Neuron (in vitro differentiated cells): Measurements from ENCODE around the gene WWC1.
A peak's percentile ranks its signal among the peaks of the same experiment; 100 is the strongest.

ENCODE experiments used
- H2AFZ ChIP-seq: one replicate; pipeline ENCODE4 v1.6.1; 2013; ENCODE audit warnings: low read depth, mild to moderate bottlenecking, inconsistent platforms, low read length, moderate library complexity
- H3K27me3 ChIP-seq: one replicate; pipeline ENCODE4 v1.6.1; 2013; ENCODE audit warnings: low read length; ENCODE audit not compliant: insufficient read depth
- H3K36me3 ChIP-seq: one replicate; pipeline ENCODE4 v1.6.1; 2013; ENCODE audit warnings: low read length; ENCODE audit not compliant: insufficient read depth
- H3K4me1 ChIP-seq: one replicate; pipeline ENCODE4 v1.6.1; 2013; ENCODE audit warnings: low read length; ENCODE audit not compliant: insufficient read depth
- H3K4me3 ChIP-seq: 2 replicates; pipeline ENCODE4 v1.5.1; 2013; ENCODE audit warnings: mild to moderate bottlenecking, low read length, moderate library complexity
- H3K9me3 ChIP-seq: one replicate; pipeline ENCODE4 v1.6.1; 2013; ENCODE audit warnings: low read length

The WWC1 gene

GRCh38 chr5:168291964-168292785 lies 730 bp downstream of the WWC1 start:
- Histone ChIP-seq H2AFZ (peak overlapping the region; percentile 24), H3K27me3 (no peaks in the 10 kb centered on the region), H3K4me1 (peaks cover 46% of the 10 kb centered on the region), H3K9me3 (no peaks in the 10 kb centered on the region), H3K4me3 (peak overlapping the region; percentile 76), H3K36me3 (no peaks in the 10 kb centered on the region)

- Histone ChIP-seq H2AFZ (peak overlapping the region; percentile 24), H3K4me3 (peak overlapping the region; percentile 76), H3K36me3 (no peaks in the 10 kb centered on the region), H3K9me3 (no peaks in the 10 kb centered on the region), H3K27me3 (no peaks in the 10 kb centered on the region), H3K4me1 (peaks cover 46% of the 10 kb centered on the region)
Measured at GRCh38 chr5:168292786-168293696, 1.6 kb downstream of the WWC1 start.

DNA sequence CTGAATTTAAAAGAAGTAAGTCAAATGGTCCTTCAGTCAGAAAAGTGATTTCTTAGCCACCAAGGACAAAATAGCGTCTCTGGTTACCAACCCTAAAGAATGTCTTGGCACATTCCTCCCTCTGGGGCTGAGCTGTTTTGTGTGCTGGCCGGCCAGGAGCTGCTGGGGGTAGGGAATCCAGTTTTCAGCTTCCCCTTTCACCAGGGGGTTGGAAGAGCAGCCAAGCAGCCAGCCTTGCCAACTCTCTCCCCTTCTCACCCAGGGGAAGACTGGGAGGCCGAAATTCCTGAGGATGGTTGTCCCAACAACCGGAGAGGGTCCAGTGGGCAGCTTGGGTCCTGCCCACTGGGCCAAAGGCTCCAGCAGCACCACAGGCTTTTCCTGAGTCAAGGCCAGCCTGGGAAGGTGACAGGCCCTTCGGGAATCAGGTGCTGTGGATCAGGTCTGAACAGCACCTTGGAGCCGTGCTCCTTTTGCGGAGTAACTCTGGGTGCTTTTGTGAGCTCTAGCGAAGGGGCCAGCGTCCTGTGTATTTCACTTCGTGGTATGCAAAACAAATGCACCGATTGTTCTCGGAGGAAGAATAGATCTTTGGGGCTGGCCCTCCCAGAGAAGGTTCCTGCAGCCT lies 4.2 kb downstream of the WWC1 start:
- H3K4me3 ChIP-seq: peak overlapping the region; percentile 25
- H3K27me3 ChIP-seq: no peaks in the 10 kb centered on the region

GRCh38 chr5:168296682-168297081 lies 5.2 kb downstream of the WWC1 start:
- Histone ChIP-seq H3K36me3 (no peaks in the 10 kb centered on the region), H3K4me1 (peaks cover 62% of the 10 kb centered on the region), H2AFZ (no peak overlapping the region), H3K27me3 (no peaks in the 10 kb centered on the region), H3K4me3 (no peak overlapping the region), H3K9me3 (no peaks in the 10 kb centered on the region)

More for the DNA sequence above, 4.2 kb downstream of the WWC1 start:
- peaks cover 62% of the 10 kb centered on the region for H3K4me1 ChIP-seq
- peak overlapping the region; percentile 14 for H2AFZ ChIP-seq
- no peaks in the 10 kb centered on the region for H3K9me3 ChIP-seq
- H3K36me3 ChIP-seq: no peaks in the 10 kb centered on the region

DNA sequence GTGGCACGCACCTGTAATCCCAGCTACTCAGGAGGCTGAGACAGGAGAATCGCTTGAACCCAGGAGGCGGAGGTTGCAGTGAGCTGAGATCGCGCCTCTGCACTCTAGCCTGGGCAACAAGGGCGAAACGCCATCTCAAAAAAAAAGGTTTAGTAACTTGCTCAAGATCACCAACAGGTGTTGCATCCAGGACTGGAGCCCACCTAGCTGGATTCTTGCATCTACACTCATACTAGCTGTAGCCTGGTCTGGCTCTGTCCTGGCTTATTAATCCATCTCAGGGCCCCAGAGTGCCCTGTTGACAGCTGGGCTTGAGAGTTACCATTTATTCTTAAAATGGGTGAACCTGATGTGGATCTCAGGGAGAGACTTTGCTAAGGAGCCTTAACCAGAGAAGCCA lies 7.5 kb downstream of the WWC1 start:
- peaks cover 47% of the 10 kb centered on the region for H3K4me1 ChIP-seq
- H2AFZ ChIP-seq: no peak overlapping the region

DNA sequence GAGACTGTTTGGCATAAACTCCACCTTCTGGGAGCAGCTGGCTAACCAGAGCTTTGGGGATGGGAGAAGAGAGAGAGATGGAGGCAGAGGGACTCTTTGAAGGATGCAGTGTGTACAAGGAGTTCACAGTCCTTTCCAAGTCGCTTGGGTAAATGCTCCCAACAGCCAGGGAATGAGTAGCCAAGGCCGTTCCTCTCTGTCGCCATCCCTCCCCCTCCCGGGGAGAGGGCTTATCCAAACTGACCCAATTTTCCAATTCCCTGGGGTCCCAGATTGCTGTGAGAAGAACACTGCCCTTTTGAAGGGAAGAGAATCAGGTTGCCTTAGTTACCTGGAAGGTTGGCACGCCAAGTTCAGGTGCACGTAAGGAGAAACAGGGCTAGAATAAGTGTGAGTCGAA lies 7.9 kb downstream of the WWC1 start:
- no peaks in the 10 kb centered on the region for H3K27me3 ChIP-seq

More for the DNA sequence above, 7.5 kb downstream of the WWC1 start:
- H3K36me3 ChIP-seq: no peaks in the 10 kb centered on the region
- no peaks in the 10 kb centered on the region for H3K27me3 ChIP-seq
- H3K9me3 ChIP-seq: no peaks in the 10 kb centered on the region
- no peak overlapping the region for H3K4me3 ChIP-seq

DNA sequence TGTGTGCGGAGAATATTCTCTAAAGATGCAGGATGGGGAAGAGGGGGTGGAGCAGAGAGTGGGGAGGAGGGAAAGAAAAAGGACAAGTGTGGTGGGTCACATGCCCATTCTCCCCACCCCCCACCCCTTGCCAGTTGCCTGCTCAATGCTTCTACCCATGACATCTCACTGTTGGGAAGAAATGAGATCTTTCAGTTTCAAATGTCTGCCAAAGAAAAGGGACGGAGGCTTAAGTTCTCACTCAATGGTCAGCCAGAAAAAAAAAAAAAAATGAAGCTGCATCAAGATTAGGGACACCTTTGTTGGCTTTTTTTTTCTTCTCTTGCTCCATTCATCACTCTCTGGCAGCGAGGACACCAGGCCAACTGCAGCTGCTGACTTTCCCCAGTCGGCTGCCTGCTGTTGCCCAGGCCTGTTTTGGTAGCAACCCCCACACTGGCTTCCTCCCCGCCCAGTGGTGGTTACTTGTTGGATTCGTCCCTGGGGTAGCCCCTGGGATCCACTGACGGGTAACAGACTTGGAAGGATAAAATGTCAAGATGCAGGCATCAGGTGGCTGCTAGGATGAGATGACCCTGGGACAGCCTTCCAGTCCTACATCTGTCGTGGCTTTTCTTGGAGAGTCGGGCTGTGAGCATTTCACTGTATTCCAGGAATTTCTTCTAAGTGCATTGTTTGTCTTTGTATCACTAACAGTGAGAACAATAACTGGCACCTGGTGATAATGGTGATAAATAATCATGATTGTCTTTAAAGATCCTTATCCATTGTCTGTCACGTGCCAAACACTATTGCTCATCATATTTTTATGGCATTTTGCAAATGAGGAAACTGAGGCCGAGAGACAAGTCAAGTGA lies 9.1 kb downstream of the WWC1 start:
- Histone ChIP-seq H3K4me3 (no peak overlapping the region), H3K36me3 (no peaks in the 10 kb centered on the region), H3K9me3 (no peaks in the 10 kb centered on the region), H3K4me1 (peaks cover 34% of the 10 kb centered on the region), H2AFZ (no peak overlapping the region), H3K27me3 (no peaks in the 10 kb centered on the region)

More for the DNA sequence above, 7.9 kb downstream of the WWC1 start:
- peaks cover 43% of the 10 kb centered on the region for H3K4me1 ChIP-seq
- no peak overlapping the region for H3K4me3 ChIP-seq
- no peaks in the 10 kb centered on the region for H3K36me3 ChIP-seq
- no peak overlapping the region for H2AFZ ChIP-seq
- no peaks in the 10 kb centered on the region for H3K9me3 ChIP-seq

DNA sequence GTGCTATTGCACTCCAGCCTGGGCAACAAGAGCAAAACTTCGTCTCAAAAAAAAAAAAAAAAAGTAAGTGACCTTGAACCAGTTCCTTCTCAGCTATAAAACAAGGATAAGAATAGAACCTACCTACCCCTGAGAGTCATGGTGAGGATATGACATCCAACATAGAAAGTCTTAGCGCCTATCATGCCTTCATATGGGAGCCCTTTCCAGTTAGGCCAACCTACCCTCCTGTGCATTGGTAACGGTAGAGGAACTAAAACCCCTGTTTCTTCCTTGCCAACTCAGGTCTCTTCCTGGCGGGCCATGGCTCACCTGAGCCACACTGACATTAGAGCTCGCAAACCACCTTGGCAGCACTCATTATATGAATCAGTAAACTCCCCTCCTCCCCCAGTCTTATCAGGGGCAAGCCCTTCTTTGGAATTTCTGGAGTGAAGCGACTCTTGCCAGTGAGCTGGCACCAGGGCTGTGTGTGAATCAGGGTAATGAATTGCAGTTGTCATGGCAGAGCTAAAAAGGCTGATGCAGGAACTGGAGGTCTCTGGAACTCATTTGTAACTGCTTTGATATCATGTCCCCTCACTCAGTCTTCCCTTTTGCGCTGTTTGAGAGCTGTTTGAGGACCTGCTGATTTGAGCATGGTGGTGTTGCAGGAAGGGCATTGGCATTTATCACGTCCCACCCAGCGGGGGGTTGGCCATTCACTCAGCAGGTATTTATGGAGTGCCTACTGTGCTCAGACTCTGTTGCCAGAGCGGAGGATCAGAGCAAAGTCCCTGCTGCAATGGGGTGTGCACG lies 10.3 kb downstream of the WWC1 start:
- peaks cover 22% of the 10 kb centered on the region for H3K4me1 ChIP-seq
- no peak overlapping the region for H3K4me3 ChIP-seq
- no peaks in the 10 kb centered on the region for H3K36me3 ChIP-seq
- H3K27me3 ChIP-seq: no peaks in the 10 kb centered on the region
- no peaks in the 10 kb centered on the region for H3K9me3 ChIP-seq
- H2AFZ ChIP-seq: no peak overlapping the region

DNA sequence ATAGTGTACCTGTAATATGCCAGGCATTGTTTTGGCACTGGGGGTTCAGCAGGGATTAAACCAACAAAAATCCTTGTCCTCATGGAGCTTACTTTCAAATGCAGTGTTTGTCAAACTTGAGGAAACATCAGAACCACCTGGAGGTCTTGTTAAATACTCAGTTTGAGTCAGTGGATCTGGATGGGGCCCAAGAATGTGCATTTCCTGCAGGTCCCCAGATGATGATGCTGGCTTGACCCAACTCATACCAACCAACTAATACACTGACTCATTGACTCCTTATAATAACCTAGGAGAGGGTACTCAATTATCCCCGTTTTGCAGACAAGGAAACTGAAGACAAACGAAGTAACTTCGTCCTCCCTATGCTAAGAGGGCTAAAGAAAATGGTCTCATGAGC lies 11.3 kb downstream of the WWC1 start:
- no peaks in the 10 kb centered on the region for H3K36me3 ChIP-seq
- H3K27me3 ChIP-seq: no peaks in the 10 kb centered on the region
- H3K4me3 ChIP-seq: no peak overlapping the region
- no peaks in the 10 kb centered on the region for H3K9me3 ChIP-seq
- no peak overlapping the region for H2AFZ ChIP-seq
- H3K4me1 ChIP-seq: peaks cover 20% of the 10 kb centered on the region

DNA sequence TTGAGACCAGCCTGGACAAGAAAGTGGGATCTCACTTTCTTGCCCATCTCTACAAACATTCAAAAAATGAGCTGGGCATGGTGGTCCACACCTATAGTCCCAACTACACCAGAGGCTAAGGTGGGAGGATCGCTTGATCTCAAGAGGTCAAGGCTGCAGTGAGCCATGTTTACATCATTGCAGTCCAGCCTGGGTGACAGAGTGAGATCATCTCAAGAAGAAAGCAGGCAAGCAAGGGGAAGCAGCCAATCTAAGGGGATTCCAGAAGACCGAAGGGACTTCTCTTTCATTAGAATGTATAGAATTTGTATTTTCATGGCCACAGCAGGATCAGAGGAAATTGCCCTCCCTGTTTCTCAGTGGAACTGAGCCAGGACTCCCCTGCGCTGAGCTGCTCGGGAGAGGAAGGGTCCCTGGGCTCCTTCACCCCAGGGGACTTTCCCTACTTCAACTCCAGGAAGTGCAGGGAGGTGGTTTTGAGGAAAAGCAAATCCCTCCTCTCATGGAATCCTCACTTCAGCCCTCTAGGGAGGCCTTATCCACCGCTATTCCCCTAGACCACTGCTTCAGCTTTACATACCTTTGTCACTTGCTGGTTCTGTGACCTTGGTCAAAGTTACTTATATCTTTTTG lies 12.1 kb downstream of the WWC1 start:
- no peaks in the 10 kb centered on the region for H3K36me3 ChIP-seq
- H2AFZ ChIP-seq: no peak overlapping the region
- H3K4me3 ChIP-seq: no peak overlapping the region
- H3K9me3 ChIP-seq: no peaks in the 10 kb centered on the region
- peaks cover 20% of the 10 kb centered on the region for H3K4me1 ChIP-seq
- H3K27me3 ChIP-seq: no peaks in the 10 kb centered on the region

DNA sequence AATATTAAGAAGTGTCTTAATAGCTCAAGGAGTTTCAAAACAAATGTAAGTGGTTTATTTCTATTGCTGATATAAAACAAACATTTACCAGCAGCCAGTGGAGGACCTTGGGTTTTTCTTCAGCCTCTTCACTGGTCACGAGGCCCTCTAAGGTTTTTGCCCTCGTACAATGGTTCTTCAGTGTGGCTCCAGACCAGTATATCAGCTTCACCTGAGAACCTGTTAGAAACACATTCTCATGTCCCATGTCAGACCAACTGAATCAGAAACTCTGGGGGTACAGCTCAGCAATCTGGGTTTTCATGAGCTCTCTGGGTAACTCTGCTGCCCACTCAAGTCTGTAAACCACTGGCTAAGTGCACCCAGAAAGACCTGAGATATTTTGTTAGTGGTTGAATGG lies 12.9 kb downstream of the WWC1 start:
- Histone ChIP-seq H3K27me3 (no peaks in the 10 kb centered on the region), H3K36me3 (no peaks in the 10 kb centered on the region), H3K9me3 (no peaks in the 10 kb centered on the region), H2AFZ (no peak overlapping the region), H3K4me1 (peaks cover 18% of the 10 kb centered on the region), H3K4me3 (no peak overlapping the region)
